K562 (cell line): ENCODE results near the gene RBM26.

Experiments used
- EP300 ChIP-seq: IDR thresholded peaks from 2 replicates; pipeline ENCODE4 v1.6.1; 2012; ENCODE audit warnings: low read length, improper control_type of control experiment
- NCOR1 ChIP-seq: fragments of 450-650 bp; IDR thresholded peaks from 2 replicates; pipeline ENCODE4 v1.6.1; 2016; ENCODE audit warnings: mild to moderate bottlenecking, moderate library complexity
- ZNF512 ChIP-seq: IDR thresholded peaks from 2 replicates; pipeline ENCODE4 v1.6.1; 2016; ENCODE audit warnings: missing genetic modification characterization, missing compliant biosample characterization

GRCh38 chr13:79380997-79381396, 25.1 kb downstream of the RBM26 start:
- TF ChIP-seq ZNF512 (tag) (no peak), NCOR1 (no peak), EP300 (no peak)
